Mesenchymal stem cell (in vitro differentiated cells and primary cell): ENCODE measurements around the gene C11orf68.

Experiments used
- DNase-seq: peaks from one replicate; pipeline ENCODE4 v3.0.0-alpha.2; 2013
- H2AFZ ChIP-seq: one replicate; pipeline ENCODE4 v1.6.1; 2013; ENCODE audit warnings: low read depth, mild to moderate bottlenecking, control low read depth, inconsistent platforms, low read length, moderate library complexity
- H2AK5ac ChIP-seq: 2 replicates; pipeline ENCODE4 v1.6.1; 2013; ENCODE audit warnings: low read length, moderate library complexity, mild to moderate bottlenecking, inconsistent platforms; ENCODE audit not compliant: severe bottlenecking
- H2BK120ac ChIP-seq: one replicate; pipeline ENCODE4 v1.6.1; 2013; ENCODE audit warnings: low read depth, mild to moderate bottlenecking, inconsistent platforms, low read length, moderate library complexity
- H2BK12ac ChIP-seq, 2 experiments: one replicate each; pipeline ENCODE4 v1.6.1; 2013; ENCODE audit warnings: inconsistent platforms in 2 of 2, low read length in 2 of 2, mild to moderate bottlenecking in 2 of 2, moderate library complexity in 2 of 2, control low read depth in 1 of 2
- H2BK15ac ChIP-seq: one replicate; pipeline ENCODE4 v1.6.1; 2013; ENCODE audit warnings: mild to moderate bottlenecking, low read depth, inconsistent platforms; ENCODE audit not compliant: poor library complexity, severe bottlenecking
- H2BK5ac ChIP-seq: 2 replicates; pipeline ENCODE4 v1.6.1; 2013; ENCODE audit warnings: low read depth, mild to moderate bottlenecking, low read length, control low read depth, inconsistent platforms; ENCODE audit not compliant: poor library complexity, severe bottlenecking
- H3K14ac ChIP-seq, 2 experiments: one replicate each; pipeline ENCODE4 v1.6.1; 2013; ENCODE audit warnings: inconsistent platforms in 2 of 2, low read length in 2 of 2, control low read depth in 1 of 2, mild to moderate bottlenecking in 1 of 2, moderate library complexity in 1 of 2
- H3K18ac ChIP-seq, 2 experiments: one replicate each; pipeline ENCODE4 v1.6.1; 2013; ENCODE audit warnings: inconsistent platforms in 2 of 2, low read length in 2 of 2, control low read depth in 1 of 2, low read depth in 1 of 2, mild to moderate bottlenecking in 1 of 2
- H3K23ac ChIP-seq, 2 experiments: one replicate each; pipeline ENCODE4 v1.6.1; 2013; ENCODE audit warnings: inconsistent platforms in 2 of 2, low read length in 2 of 2, mild to moderate bottlenecking in 2 of 2, moderate library complexity in 2 of 2, control low read depth in 1 of 2
- H3K27ac ChIP-seq: 2 replicates; pipeline ENCODE4 v1.5.1; 2013; ENCODE audit warnings: mild to moderate bottlenecking, moderate library complexity, low read length, control low read depth, inconsistent platforms; ENCODE audit not compliant: poor library complexity, severe bottlenecking
- H3K27me3 ChIP-seq, 2 experiments: 2 replicates each; pipeline versions ENCODE4 v1.6.1 to v1.7.0; 2013; ENCODE audit warnings: low read length in 2 of 2, mild to moderate bottlenecking in 2 of 2, moderate library complexity in 2 of 2, control low read depth in 1 of 2, inconsistent platforms in 1 of 2; ENCODE audit not compliant: control insufficient read depth in 1 of 2, insufficient read depth in 1 of 2
- H3K36me3 ChIP-seq, 2 experiments: 2 replicates each; pipeline versions ENCODE4 v1.6.1 to v1.7.0; 2013; ENCODE audit warnings: low read length in 2 of 2, control low read depth in 1 of 2, inconsistent platforms in 1 of 2, low read depth in 1 of 2, mild to moderate bottlenecking in 1 of 2; ENCODE audit not compliant: insufficient read depth in 2 of 2, control insufficient read depth in 1 of 2
- H3K4ac ChIP-seq, 2 experiments: one replicate each; pipeline ENCODE4 v1.6.1; 2013; ENCODE audit warnings: inconsistent platforms in 2 of 2, low read length in 2 of 2, mild to moderate bottlenecking in 2 of 2, moderate library complexity in 2 of 2, control low read depth in 1 of 2, low read depth in 1 of 2
- H3K4me1 ChIP-seq: 2 replicates; pipeline ENCODE4 v1.6.1; 2013; ENCODE audit warnings: low read depth, low read length, control low read depth; ENCODE audit not compliant: control insufficient read depth, insufficient read depth
- H3K4me2 ChIP-seq: 2 replicates; pipeline ENCODE4 v1.6.1; 2013; ENCODE audit warnings: low read length, mild to moderate bottlenecking, inconsistent platforms; ENCODE audit not compliant: poor library complexity, severe bottlenecking
- H3K4me3 ChIP-seq, 2 experiments: 2 replicates each; pipeline versions ENCODE4 v1.5.1 to v1.7.0; 2013; ENCODE audit warnings: low read length in 2 of 2, mild to moderate bottlenecking in 2 of 2, control low read depth in 1 of 2, low read depth in 1 of 2; ENCODE audit not compliant: insufficient read depth in 1 of 2
- H3K79me1 ChIP-seq: replicated peaks from 2 replicates; pipeline ENCODE4 v1.6.1; 2013; ENCODE audit warnings: mild to moderate bottlenecking, control low read depth, low read length, inconsistent platforms; ENCODE audit not compliant: poor library complexity, severe bottlenecking
- H3K9ac ChIP-seq: 2 replicates; pipeline ENCODE4 v1.7.0; 2013; ENCODE audit warnings: mild to moderate bottlenecking, low read length, moderate library complexity
- H3K9me3 ChIP-seq: 2 replicates; pipeline ENCODE4 v1.7.0; 2013; ENCODE audit warnings: mild to moderate bottlenecking, low read length; ENCODE audit not compliant: control insufficient read depth
- H4K8ac ChIP-seq: one replicate; pipeline ENCODE4 v1.6.1; 2013; ENCODE audit warnings: inconsistent platforms, mild to moderate bottlenecking, low read length, moderate library complexity
- H4K91ac ChIP-seq: one replicate; pipeline ENCODE4 v1.6.1; 2013; ENCODE audit warnings: mild to moderate bottlenecking, low read length, inconsistent platforms
- WGBS: methylation state at CpG from one replicate; pipeline ENCODE4 v1.1.7; 2013; ENCODE audit warnings: mixed read lengths; 5-methylcytosine and 5-hydroxymethylcytosine counted together

The C11orf68 gene

DNA sequence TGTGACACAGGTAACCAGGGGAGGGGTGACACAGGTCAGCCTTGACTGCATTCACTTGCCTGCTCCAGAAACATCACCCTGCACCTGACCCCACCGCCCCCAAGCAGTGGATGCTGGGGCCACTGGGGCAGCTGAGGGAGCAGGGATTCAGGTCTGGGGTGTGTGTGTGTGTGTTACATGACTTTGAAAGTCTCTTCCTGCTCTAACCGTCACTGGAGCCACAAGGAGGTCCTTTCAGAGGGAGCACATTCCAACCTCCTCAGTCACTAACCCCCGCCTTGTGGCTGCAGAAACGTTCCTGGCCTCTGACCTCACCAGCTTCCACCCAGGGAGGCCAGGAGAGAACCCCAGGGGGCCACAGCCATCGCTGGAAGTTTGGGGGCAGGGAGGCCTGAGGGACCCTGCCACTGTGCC lies 15.8 kb downstream of the C11orf68 start:
- peak overlapping the region; percentile 71 for H2AK5ac ChIP-seq
- H3K27me3 ChIP-seq, result no peaks in the 10 kb centered on the region
- no peak overlapping the region for H3K23ac ChIP-seq
- H4K8ac ChIP-seq, result peak overlapping the region; percentile 79
- H3K4me2 ChIP-seq, result peak overlapping the region; percentile 38
- H3K4ac ChIP-seq, result peak overlapping the region; percentile 65 to 89
- peak overlapping the region; percentile 98 for H2BK12ac ChIP-seq
- H2BK15ac ChIP-seq, result peak overlapping the region; percentile 98
- H3K4me3 ChIP-seq, result peak overlapping the region in 1 of 2 experiments; percentile 69
- peak overlapping the region; percentile 59 to 83 for H3K18ac ChIP-seq
- H2BK5ac ChIP-seq, result peak overlapping the region; percentile 60
- H2AFZ ChIP-seq, result peak overlapping the region; percentile 24
- no peaks in the 10 kb centered on the region for H3K9me3 ChIP-seq
- H3K27ac ChIP-seq, result peak overlapping the region; percentile 88
- H4K91ac ChIP-seq, result peak overlapping the region; percentile 96
- peaks cover 0 to 4% of the 10 kb centered on the region in 2 experiments for H3K36me3 ChIP-seq
- H3K14ac ChIP-seq, result no peak overlapping the region
- WGBS, result 0% methylated on average over 4 of the region's 5 CpGs
- peak; percentile 95 for DNase-seq
- peak overlapping the region; percentile 78 for H3K9ac ChIP-seq
- peaks cover 26% of the 10 kb centered on the region for H3K4me1 ChIP-seq
- peaks cover 2% of the 10 kb centered on the region for H3K79me1 ChIP-seq
- H2BK120ac ChIP-seq, result peak overlapping the region; percentile 29

DNA sequence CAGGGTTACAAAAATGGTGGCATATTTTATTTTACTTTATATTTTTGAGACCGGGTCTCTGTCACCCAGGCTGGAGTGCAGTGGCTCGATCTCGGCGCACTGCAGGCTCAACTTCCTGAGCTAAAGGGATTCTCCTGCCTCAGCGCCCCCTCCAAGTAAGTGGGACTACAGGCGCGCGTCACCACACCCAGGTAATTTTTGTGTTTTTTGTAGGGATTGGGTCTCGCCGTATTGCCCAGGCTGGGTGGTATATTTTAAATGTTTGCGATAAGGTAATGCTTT lies 18.0 kb downstream of the C11orf68 start:
- Histone ChIP-seq H3K4ac (no peak overlapping the region), H2BK120ac (no peak overlapping the region), H3K27me3 (no peaks in the 10 kb centered on the region), H2AK5ac (no peak overlapping the region), H3K14ac (no peak overlapping the region), H3K4me2 (peak overlapping the region; percentile 92), H3K4me1 (peaks cover 40% of the 10 kb centered on the region), H3K79me1 (peaks cover 2% of the 10 kb centered on the region), H2BK15ac (peak overlapping the region; percentile 20), H4K91ac (no peak overlapping the region), H3K18ac (no peak overlapping the region), H3K9me3 (no peaks in the 10 kb centered on the region), H3K4me3 (peak overlapping the region in 1 of 2 experiments; percentile 98), H3K23ac (no peak overlapping the region), H3K27ac (peak overlapping the region; percentile 66), H4K8ac (no peak overlapping the region), H3K36me3 (peaks cover 15 to 23% of the 10 kb centered on the region in 2 experiments), H3K9ac (peak overlapping the region; percentile 67), H2BK5ac (no peak overlapping the region), H2BK12ac (peak overlapping the region in 1 of 2 experiments; percentile 52), H2AFZ (no peak overlapping the region)
- WGBS, result 83% methylated on average over 8 of the region's 11 CpGs
- no peak for DNase-seq

DNA sequence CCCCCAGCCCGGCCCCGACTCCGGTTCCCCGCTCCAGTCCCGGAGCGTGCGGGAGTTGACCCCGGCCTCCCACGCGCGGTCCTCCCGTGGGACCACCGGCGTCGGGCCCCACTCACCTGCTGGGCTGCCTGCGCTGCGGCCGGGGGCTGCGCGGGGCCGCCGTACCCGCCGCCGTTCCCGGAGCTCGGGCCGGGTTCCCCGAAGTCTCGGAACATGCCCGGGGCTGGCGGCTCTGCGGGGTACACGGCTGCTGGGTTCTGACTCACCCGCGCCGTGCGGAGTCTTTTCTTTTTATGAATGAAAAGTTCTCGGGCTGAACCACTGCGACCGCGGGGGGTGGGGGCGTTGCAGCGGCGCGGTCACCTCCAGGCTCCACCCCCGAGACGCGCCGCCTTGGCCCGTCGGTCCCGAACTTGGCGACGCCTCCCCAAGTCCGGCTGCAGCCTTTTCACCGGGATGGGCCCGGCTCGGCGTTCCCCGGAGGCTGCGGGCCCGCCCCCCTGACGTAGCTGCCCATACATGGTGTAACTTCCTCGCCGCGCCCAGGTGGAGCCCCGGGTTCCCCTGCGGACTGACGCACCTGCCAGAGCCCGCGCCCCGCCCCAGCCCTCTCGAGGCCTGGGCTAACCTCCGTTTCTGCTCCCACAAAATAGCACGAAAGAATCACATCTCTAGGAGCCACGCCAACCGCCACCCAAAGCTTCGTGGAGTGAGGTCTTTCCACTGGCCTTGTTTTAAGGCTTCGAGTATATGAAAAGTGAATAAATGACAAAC lies 18.6 kb downstream of the C11orf68 start, which contains the start of gene FOSL1:
TSS of gene FOSL1 (minus strand) at position 264 of the 774 bp plus-strand sequence. CDS start at position 215, 49 bp downstream.
- peak; percentile 97 for DNase-seq

More for the DNA sequence above, 18.6 kb downstream of the C11orf68 start, which contains the start of gene FOSL1:
- Histone ChIP-seq H3K9me3 (no peaks in the 10 kb centered on the region), H3K79me1 (peaks cover 2% of the 10 kb centered on the region), H2AK5ac (peak within 1 kb of the TSS; percentile 57), H3K4ac (peak within 1 kb of the TSS; percentile 80 to 91), H2BK12ac (peak within 1 kb of the TSS; percentile 52 to 95), H2AFZ (peak within 1 kb of the TSS; percentile 39), H3K18ac (peak within 1 kb of the TSS; percentile 78 to 95), H3K4me1 (peaks cover 43% of the 10 kb centered on the region), H3K14ac (peak within 1 kb of the TSS in 1 of 2 experiments; percentile 94), H2BK120ac (peak within 1 kb of the TSS; percentile 82), H4K8ac (peak within 1 kb of the TSS; percentile 84), H3K27ac (peak within 1 kb of the TSS; percentile 94), H3K27me3 (no peaks in the 10 kb centered on the region), H3K9ac (peak within 1 kb of the TSS; percentile 100), H2BK15ac (peak within 1 kb of the TSS; percentile 73), H2BK5ac (peak within 1 kb of the TSS; percentile 95), H3K23ac (peak within 1 kb of the TSS in 1 of 2 experiments; percentile 97), H4K91ac (peak within 1 kb of the TSS; percentile 83), H3K36me3 (peaks cover 20 to 28% of the 10 kb centered on the region in 2 experiments), H3K4me2 (peak within 1 kb of the TSS; percentile 92), H3K4me3 (peak within 1 kb of the TSS; percentile 80 to 98)
- 3% methylated on average over 73 of the region's 80 CpGs for WGBS
